NT2/D1 (cell line): ENCODE data around the gene C19orf81.

Experiments
- YY1 ChIP-seq: IDR thresholded peaks from 2 replicates; pipeline ENCODE4 v1.6.1; 2011; ENCODE audit not compliant: insufficient read length, insufficient read depth
- ZNF274 ChIP-seq: IDR thresholded peaks from 2 replicates; pipeline ENCODE4 v1.6.1; 2011; ENCODE audit warnings: mild to moderate bottlenecking, low read depth, low read length

DNA sequence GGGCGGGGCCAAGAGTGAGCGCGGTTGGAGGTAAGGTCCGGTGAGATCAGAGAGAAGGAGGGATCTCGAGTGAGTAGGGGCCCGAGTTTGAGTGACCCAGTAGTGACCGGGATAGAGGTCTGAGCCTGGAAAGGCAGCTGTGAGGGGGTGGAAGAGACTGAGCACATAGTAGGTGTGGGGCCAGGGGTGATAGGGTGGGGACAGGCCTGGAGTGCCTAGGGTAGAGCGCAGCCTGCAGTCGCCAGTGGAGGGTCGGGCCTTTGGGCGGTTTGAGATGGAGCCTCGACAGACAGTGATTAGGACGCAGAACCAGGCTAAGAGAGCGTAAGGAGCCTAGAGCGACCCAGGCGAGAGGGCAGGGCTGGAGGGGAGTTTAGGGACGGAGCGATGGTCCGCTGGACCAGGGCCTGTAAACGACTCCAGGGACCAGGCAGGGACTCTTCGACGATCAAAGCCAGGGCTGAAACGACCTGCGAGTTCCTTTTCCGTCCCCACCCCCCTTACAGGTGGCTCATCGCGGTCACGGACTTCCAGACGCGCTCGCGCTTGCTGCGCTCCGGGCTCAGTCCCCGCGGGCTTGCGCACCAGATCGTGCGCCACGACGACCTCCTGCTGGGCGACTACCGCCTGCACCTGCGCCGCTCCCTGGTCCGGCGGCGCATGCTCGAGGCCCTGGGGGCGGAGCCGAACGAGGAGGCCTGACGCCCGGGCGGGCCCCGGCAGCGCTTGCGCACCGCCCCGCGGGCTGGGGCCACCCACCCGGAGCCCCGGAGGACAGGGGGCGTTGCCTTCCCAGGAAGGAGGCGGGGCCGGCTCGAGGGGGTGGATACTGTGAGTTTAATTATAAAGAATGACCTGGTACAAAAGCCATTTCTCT, 9.4 kb downstream of the C19orf81 start:
- TF ChIP-seq ZNF274 (no peak), YY1 (no peak)
